Gastrocnemius medialis (tissue), 4 donors: Measurements from ENCODE around the gene MTX3.

ENCODE experiments used
- CTCF ChIP-seq, 5 experiments: fragments of 450-650 bp in 3 of 5; fragments of 200-600 bp in 2 of 5; sonication (generic) in 2 of 5; IDR thresholded peaks in 4 of 5; conservative IDR thresholded peaks in 1 of 5; 1 replicate in 4 of 5; 2 replicates in 1 of 5; pipeline ENCODE4 v1.5.1; 2016 to 2019; ENCODE audit warnings: antibody characterized with exemption in 5 of 5, mild to moderate bottlenecking in 3 of 5, moderate library complexity in 3 of 5
- POLR2A ChIP-seq, 2 donors: fragments of 450-650 bp; IDR thresholded peaks; one replicate each; pipeline ENCODE4 v1.6.1; 2017; ENCODE audit warnings: antibody characterized with exemption in 2 of 2, mild to moderate bottlenecking in 2 of 2, moderate library complexity in 2 of 2

- TF ChIP-seq POLR2A (IDR thresholded peaks at IDR 0.05) (no peak), CTCF (IDR thresholded peaks at IDR 0.05 in 4 of 5, conservative IDR thresholded peaks at IDR 0.05 in 1 of 5) (no peak)
Measured at GRCh38 chr5:79932510-79933504, 58.3 kb downstream of the MTX3 start.
